Muscle of back (tissue), 13 donors: ENCODE data around the gene KRTAP8-1. TPM values are rescaled to one million over a fixed set of nuclear protein-coding genes. Genes with fewer than 3 reads are reported as not detected.

Experiments used
- DNase-seq, 3 donors: peaks; one replicate each; pipeline versions ENCODE4 v3.0.0 to v3.0.0-alpha.2; 2013
- long read RNA-seq, 9 donors: transcript quantifications; one replicate each; lab custom pipeline, GENCODE V29; 2026
- polyA plus RNA-seq, 10 donors: library from polyadenylated mRNA; unstranded; fragments of 120-200 nt; gene quantifications; one replicate each; pipeline ENCODE4 v1.2.1, GENCODE V29; 2013; ENCODE audit not compliant: insufficient read length in 10 of 10

KRTAP8-1 gene, protein sequence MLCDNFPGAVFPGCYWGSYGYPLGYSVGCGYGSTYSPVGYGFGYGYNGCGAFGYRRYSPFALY
- not detected for polyA plus RNA-seq
- long read RNA-seq, donor 1: 0 reads
- long read RNA-seq, donor 2: 0 reads
- long read RNA-seq, donor 3: 0 reads
- long read RNA-seq, donor 4: 0 reads
- long read RNA-seq, donor 5: 0 reads
- long read RNA-seq, donor 6: 0 reads
- long read RNA-seq, donor 7: 0 reads
- long read RNA-seq, donor 8: 0 reads
- long read RNA-seq, donor 9: 0 reads

DNA sequence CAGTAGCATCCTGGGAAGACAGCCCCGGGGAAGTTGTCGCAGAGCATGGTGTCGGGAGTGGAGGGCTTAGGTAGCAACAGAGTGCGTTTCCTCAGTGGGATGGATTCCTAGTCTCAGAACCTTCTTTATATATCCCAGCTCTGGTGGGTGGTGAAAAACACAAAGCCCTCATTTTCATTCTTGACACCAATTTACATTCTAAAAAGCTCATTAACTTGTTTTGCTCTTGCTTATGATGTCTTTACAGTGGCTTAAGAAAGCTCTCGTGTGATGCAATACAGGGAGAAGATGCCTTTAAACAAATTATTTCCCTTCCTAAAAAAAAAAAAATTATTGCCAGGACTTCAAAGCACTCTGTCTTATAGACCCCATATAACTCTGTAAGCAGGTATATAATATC lies at the start of gene KRTAP8-1:
Gene KRTAP8-1, minus strand, starts transcription at position 101 of the 400 bp plus-strand sequence. Its CDS starts 54 bp downstream, at position 47.
- DNase-seq: no peak

DNA sequence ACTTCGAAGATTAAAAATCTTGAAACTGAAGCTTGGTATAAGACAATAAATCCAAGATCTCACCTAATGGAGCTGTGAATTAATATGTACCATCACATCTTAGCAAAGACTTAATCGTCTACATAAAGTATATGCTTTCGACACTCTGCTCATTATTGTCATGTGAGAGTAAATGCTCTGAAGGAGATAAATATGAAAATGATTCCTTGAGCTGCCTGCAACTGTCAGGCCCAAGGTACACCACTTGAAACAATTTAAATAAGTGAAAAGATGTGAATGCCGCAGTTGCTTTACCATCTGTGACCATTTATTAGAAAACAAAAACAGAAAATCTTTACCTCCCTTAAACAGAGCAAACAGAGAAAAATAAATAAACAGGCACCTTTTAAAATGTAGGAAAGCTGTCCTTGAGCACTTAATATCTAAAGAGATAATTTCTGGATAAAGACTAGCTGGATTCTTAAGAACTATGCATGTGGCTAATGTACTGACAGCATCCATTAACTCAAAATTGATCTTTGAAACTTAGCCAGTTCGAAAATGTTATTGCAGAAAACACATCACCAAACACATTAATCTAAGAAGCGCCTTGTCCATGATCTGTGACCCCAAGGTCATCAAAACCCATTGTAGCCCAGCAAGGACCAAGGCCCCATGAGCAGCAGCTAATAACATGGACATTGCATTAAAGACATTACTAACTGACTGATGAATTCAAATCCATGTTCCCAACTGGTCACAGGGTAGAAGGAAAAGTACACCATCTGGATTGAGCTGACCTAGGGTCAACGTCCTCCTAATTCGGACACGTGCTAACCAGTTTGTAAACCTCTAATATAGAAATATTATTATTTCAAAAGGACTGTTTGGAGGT lies 34.8 kb upstream of the KRTAP8-1 start:
- DNase-seq: no peak

DNA sequence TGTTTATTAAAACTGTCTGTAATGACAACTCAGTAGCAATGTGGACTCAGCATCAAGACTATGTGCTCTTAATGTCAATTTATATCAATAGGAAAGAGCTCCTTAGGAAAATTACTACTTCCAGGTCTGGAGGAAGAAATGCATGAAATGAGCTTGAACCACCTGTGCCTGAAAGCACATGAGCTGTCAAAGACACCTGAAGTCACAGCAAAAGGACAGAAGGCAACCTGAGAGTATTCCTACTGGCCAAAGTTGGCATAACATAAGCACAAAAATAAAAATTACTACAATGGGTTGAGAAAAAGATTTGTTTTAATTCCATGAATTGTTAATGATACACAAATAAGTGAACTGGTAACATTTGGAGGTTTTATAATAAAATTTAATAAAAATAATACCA lies 29.9 kb upstream of the KRTAP8-1 start:
- no peak for DNase-seq

DNA sequence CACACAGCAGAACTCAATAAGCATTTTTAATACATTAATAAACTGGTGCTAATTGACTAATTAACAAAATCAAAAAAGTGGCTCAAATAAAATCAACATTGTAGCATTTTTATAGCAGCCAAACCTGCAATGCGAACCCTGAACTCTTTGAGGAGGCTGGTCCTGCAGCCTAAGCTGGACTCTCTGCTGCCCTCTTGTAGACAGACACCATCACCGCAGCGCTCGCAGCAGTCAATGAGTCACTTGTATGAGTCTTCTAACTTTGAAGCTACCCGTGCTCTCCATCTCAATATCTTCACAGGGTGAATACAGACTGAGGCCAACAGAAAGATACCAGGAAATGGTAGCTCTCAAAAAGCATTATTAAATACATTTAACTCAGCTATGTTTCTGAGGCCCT lies 26.2 kb upstream of the KRTAP8-1 start:
- DNase-seq: no peak

DNA sequence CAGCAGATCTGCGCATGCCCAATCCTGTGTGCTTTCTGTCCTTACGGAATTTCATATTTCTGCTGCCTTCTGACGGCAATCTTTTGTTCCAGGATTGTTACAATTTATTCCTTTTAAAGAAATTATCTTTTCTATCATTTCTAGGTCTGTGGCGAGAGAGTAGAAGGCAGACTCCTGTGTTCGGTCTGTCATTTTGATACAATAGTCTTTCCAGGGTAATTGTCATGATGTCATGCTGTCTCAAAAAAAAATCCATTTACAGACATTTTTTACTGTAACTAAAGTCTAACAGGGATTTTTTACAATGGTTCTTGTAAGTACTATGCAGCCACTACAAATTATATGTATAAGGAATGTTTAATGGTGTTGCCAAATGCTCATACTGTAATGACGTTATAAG lies 25.5 kb upstream of the KRTAP8-1 start:
- DNase-seq: no peak

DNA sequence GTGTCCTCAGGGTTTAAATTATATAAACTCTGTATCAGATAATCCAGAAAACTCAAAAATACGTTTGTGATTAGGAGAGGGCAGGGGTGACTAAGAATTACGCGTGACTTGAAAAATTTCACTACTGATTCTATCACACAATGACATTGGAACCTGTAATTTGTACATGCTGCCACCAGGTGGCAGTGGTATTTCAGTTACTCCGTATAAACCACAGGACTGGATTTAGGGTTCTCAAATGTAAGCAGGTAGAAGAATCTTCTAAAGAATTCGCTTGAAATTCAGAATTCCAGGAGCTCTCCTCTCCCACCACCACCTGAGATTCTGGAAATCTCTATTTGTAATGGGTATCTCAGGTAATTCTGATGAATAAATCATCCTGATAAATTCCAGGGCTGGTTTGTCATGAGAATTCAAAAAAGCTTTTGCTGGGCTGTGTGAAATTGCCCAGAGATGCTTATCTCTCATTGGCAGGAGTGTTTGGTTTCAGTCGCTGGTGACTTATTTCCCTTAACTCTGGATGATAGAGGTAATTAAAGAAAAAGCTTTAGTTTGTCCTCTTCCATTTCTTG lies 18.2 kb upstream of the KRTAP8-1 start:
- no peak for DNase-seq

DNA sequence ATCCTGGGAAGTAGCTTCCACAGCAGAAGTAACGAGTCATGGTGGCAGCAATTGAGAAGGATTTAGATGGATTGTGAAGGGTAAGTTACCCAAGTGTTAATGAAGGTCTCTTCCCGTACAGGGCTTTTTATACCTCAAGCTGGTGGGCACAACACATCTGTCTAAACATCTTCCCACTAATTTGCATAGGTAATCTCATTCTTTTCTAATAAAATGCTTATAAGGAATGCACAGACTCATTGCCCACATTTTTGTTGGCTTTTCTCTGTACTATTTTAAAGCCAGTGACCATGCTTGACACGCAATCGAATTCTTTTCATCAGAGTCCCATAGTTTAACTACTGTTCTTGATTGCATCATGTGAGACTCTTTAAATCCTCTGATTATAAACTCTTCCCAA lies 16.6 kb upstream of the KRTAP8-1 start, which contains the start of gene KRTAP7-1:
Gene KRTAP7-1, minus strand, starts transcription at position 101 of the 400 bp plus-strand sequence. Its CDS starts 61 bp downstream, at position 40.
- DNase-seq: no peak

DNA sequence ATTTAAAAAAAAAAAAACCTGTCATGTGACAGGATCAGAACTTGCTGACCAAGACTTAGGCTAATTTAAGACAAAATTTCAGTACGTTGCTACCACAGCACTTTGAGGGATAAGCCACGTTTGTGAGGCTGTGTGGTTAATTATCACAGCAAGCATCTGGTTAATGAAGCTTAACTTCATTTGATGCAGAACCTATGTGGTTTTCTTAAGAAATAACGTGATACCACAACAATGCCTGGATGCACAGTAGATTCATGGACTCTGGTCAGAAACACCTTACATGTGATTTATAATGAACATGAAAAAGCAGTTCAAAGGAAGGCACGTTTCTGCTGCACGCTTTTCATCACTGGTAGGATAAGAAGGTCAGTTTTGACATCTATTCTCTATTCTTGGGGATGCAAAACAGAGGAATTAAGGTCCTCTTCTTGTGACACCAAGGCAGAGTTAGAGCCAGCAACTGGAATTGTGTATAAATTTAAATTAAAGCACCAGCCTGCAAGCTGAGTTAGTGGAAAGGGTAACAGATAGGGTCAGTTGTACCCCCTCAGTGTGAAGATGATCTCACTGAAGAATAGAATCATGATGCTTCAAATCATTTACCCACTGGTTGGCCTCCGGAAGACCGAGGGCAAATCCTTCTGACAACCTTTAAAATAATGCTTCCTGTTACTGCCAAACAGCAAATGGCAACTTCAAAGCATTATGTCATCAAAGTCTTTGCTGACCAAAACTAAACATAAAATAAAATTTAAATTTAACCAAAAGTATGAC lies 6.0 kb upstream of the KRTAP8-1 start:
- no peak for DNase-seq

DNA sequence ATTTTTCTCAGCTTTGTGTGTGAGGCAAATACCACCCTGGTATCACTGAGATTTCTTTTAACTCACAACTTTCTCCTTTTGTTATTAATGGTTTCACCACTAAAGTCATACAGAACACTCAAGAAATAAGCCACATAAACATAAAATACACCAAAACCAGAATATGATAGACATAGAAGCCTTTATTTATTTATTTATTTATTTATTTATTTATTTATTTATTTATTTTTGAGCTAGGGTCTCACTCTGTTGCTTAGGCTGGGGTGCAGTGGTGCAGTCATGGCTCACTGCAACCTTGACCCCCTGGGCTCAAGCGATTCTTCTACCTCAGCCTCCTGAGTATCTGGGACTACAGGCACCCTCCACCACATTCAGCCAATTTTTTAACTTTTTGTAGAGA lies 12.5 kb downstream of the KRTAP8-1 start:
- DNase-seq: no peak

DNA sequence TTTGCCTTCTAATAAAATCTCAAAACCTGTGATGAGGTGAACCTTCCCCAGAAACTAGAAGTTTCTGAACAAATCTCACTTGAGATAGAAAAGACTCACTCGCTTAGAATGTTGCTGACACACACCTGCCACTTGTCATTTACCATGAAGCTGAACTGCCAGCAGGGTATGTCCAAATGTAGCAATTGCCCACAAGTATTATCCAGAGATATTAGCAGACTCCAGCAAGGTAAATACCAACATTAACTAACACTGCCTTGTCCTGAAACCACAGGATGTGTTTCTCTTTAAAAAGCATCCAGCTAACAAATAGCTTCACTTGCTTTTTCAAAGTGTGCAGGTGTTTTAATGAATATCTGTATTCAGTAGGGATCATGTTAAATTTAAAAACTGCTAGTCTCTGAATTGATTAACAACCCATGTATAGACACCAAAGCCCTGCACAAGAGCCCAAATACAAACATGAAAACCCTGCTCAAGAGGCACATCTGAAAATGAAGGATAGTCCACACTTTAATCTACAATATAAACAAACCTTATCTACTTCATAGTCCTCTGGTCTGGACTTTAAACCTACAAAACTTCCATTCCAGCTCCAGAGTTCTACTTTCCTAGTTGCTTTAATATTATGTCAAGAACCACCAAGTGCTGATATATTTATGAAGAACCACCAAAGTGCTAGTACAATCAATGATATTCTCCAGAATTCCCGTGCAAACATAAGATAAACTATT lies 19.3 kb downstream of the KRTAP8-1 start:
- no peak for DNase-seq

DNA sequence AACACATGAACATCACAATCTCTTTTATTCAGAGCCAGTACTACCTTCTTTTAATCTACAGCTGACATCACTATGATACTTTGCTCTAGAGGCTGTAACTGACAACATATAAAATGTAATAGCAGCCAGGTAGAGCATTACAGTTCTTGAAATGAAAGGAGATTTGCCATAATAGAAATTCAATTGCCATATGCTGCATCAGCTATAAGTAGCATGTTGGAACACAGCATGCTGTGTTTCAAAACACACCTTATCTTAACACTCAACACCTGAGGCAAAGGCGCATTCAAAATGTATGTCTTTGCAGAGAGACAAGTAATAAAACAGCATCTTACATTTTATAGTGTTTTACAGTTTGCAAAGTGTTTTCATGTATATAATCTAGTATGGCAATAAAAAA lies 33.8 kb downstream of the KRTAP8-1 start:
- DNase-seq: no peak

DNA sequence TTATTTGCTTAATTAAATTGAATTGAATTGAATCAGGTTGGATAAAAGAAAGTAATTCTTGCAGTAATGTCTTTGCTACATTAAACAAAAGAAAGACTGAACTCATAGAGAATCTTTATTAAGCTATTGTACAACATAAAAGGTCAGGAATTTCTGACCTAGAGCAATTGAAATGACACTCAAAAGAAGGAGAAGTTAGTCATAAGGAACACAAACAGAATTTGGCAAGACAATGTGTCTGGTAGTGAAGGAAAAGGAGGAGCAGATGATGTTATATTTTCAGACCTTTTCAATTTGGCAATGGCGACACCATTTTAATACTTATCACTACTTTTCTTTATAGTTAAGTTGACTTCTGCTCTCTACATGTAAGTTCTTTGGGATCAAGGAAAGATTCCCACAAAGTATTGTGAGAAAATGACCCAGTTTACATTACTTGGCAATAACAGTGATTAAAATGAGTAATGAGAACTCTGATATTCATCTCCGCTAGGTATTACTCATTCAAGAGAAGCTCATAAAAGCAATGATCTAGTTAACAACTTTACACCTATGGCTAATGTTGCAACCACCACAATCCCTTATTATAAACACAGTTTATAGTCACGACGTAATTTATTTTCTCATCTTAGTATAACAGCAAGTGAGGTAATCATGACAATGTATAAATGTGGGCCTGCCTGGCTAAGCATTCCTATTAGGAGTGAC lies 43.2 kb downstream of the KRTAP8-1 start:
- DNase-seq: no peak

Other genes starting within 250 kb of the KRTAP8-1 start
- gene KRTAP22-2, start 222.9 kb downstream of the KRTAP8-1 start, polyA plus RNA-seq: not detected
- not detected for gene KRTAP6-3, start 220.8 kb downstream of the KRTAP8-1 start, polyA plus RNA-seq
- gene KRTAP6-2, start 214.4 kb downstream of the KRTAP8-1 start, polyA plus RNA-seq: not detected
- not detected for gene KRTAP22-1, start 212.2 kb downstream of the KRTAP8-1 start, polyA plus RNA-seq
- not detected for gene KRTAP6-1, start 199.3 kb downstream of the KRTAP8-1 start, polyA plus RNA-seq
- not detected for gene KRTAP20-1, start 196.8 kb downstream of the KRTAP8-1 start, polyA plus RNA-seq
- gene KRTAP20-4, start 192.6 kb downstream of the KRTAP8-1 start, polyA plus RNA-seq: not detected
- not detected for gene KRTAP20-2, start 178.1 kb downstream of the KRTAP8-1 start, polyA plus RNA-seq
- not detected for gene KRTAP20-3, start 170.4 kb downstream of the KRTAP8-1 start, polyA plus RNA-seq
- not detected for gene KRTAP21-3, start 94.5 kb downstream of the KRTAP8-1 start, polyA plus RNA-seq
- gene KRTAP21-2, start 66.0 kb downstream of the KRTAP8-1 start, polyA plus RNA-seq: not detected
- gene KRTAP21-1, start 57.8 kb downstream of the KRTAP8-1 start, polyA plus RNA-seq: not detected
- not detected for gene KRTAP7-1, start 16.5 kb upstream of the KRTAP8-1 start, polyA plus RNA-seq
- gene KRTAP11-1, start 68.3 kb upstream of the KRTAP8-1 start, polyA plus RNA-seq: not detected
- not detected for gene KRTAP19-8, start 225.2 kb upstream of the KRTAP8-1 start, polyA plus RNA-seq